Chondrocyte (in vitro differentiated cells): ENCODE measurements around the gene PDHX. TPM values are rescaled to one million over a fixed set of nuclear protein-coding genes. Genes with fewer than 3 reads are reported as not detected.

ENCODE experiments used
- DNase-seq: peaks from one replicate; pipeline ENCODE4 v3.0.0; 2021; ENCODE audit warnings: mixed read lengths, low spot score
- H3K27ac Mint-ChIP-seq: one replicate; pipeline ENCODE4 v1.8.0; 2021; ENCODE audit warnings: mild to moderate bottlenecking, moderate library complexity, mixed read lengths; ENCODE audit not compliant: unreplicated experiment
- H3K27me3 Mint-ChIP-seq: 2 replicates; pipeline ENCODE4 v1.8.0; 2021; ENCODE audit warnings: low read depth, mixed read lengths
- H3K36me3 Mint-ChIP-seq: 2 replicates; pipeline ENCODE4 v1.8.0; 2021; ENCODE audit warnings: low read depth, mixed read lengths
- H3K4me1 Mint-ChIP-seq: 2 replicates; pipeline ENCODE4 v1.8.0; 2021; ENCODE audit warnings: low read depth, mild to moderate bottlenecking, mixed read lengths
- H3K4me3 Mint-ChIP-seq: one replicate; pipeline ENCODE4 v1.8.0; 2021; ENCODE audit warnings: mild to moderate bottlenecking, moderate library complexity, mixed read lengths; ENCODE audit not compliant: unreplicated experiment
- H3K9me3 Mint-ChIP-seq: 2 replicates; pipeline ENCODE4 v1.8.0; 2021; ENCODE audit warnings: low read depth, mixed read lengths
- total RNA-seq: library from RNA; stranded (reverse); gene quantifications from 3 replicates; pipeline ENCODE4 v1.2.1, GENCODE V29; 2021
- TF ChIP-seq, protein P1 (sequence below): fragments of 200-600 bp; sonication (generic); IDR thresholded peaks from 2 replicates; pipeline ENCODE4 v1.5.0; 2021; ENCODE audit warnings: antibody characterized with exemption, mild to moderate bottlenecking, moderate library complexity

Gene PDHX
- total RNA-seq, 1 donor from 2014 or later, result 38.8 TPM

DNA sequence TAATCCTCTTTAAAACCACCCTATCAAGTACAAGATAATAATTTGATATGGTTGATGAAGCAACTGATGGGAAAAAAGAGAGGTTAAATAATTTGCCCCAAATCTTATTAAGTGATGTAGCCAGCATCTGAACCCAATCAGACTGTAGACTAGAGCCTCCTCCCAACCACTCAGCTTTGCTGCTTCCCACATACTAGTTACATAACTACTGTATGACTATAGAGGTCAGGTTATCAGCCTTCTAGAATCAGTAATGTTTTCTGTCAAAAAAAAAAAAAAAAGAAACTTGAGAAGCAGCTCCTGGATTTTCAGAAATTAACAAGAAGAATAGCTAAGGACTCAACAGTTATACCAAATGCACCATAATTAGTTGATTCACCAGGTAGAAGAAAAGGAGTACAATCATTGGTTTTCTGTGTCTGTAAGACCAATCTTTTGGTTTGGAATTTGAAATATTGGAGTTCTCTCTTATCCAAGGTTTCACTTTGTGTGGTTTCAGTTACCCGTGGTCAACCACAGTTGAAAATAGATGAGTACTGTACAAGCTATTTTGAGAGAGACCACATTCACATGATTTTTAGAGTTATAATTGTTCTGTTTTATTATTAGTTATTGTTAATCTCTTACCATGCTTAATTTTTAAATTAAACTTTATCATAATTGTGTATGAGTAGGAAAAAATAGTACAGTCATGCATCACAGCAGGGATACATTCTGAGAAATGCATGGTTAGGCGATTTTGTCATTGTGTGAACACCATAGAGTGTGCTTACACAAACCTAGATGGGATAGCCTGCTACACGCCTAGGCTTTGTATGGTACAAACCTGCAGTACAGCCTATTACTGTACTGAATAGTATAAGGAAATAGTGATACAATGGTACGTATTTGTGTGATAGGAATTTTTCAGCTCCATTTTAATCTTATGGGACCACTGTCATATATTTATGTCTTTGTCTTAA lies 72.2 kb downstream of the PDHX start:
- TF ChIP-seq, protein P1, sequence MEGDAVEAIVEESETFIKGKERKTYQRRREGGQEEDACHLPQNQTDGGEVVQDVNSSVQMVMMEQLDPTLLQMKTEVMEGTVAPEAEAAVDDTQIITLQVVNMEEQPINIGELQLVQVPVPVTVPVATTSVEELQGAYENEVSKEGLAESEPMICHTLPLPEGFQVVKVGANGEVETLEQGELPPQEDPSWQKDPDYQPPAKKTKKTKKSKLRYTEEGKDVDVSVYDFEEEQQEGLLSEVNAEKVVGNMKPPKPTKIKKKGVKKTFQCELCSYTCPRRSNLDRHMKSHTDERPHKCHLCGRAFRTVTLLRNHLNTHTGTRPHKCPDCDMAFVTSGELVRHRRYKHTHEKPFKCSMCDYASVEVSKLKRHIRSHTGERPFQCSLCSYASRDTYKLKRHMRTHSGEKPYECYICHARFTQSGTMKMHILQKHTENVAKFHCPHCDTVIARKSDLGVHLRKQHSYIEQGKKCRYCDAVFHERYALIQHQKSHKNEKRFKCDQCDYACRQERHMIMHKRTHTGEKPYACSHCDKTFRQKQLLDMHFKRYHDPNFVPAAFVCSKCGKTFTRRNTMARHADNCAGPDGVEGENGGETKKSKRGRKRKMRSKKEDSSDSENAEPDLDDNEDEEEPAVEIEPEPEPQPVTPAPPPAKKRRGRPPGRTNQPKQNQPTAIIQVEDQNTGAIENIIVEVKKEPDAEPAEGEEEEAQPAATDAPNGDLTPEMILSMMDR, result no peak
- Mint-ChIP-seq H3K27ac (peak overlapping the region; percentile 83), H3K36me3 (peaks cover 10% of the 10 kb centered on the region)

DNA sequence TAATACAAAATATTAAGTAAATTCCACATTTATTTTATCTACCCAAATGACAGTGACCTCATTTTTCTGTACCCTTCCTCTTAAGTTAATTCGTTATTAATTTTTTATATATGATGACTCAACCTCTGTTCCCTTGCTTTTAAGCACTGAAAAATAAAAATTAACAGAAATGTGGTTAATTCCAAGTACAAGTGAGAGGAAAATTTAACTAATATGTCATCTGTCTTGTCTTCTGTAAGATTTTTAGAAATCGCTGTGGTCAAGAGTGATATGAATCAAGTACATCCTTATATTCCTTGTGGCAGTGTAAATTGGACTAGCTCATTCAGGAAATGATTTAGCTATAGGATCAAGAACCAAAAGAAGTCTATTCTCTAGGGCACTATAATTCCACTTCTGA lies 74.5 kb downstream of the PDHX start:
- no peaks in the 10 kb centered on the region for H3K27me3 Mint-ChIP-seq
- peaks cover 29% of the 10 kb centered on the region for H3K4me1 Mint-ChIP-seq
- DNase-seq, result no peak
- no peak overlapping the region for H3K4me3 Mint-ChIP-seq
- no peak overlapping the region for H3K27ac Mint-ChIP-seq
- no peaks in the 10 kb centered on the region for H3K9me3 Mint-ChIP-seq
- TF ChIP-seq, protein P1, result no peak
- peaks cover 2% of the 10 kb centered on the region for H3K36me3 Mint-ChIP-seq

More for the DNA sequence above, 72.2 kb downstream of the PDHX start:
- peaks cover 29% of the 10 kb centered on the region for H3K4me1 Mint-ChIP-seq
- H3K9me3 Mint-ChIP-seq, result no peaks in the 10 kb centered on the region
- H3K4me3 Mint-ChIP-seq, result no peak overlapping the region
- DNase-seq, result no peak
- H3K27me3 Mint-ChIP-seq, result no peaks in the 10 kb centered on the region

DNA sequence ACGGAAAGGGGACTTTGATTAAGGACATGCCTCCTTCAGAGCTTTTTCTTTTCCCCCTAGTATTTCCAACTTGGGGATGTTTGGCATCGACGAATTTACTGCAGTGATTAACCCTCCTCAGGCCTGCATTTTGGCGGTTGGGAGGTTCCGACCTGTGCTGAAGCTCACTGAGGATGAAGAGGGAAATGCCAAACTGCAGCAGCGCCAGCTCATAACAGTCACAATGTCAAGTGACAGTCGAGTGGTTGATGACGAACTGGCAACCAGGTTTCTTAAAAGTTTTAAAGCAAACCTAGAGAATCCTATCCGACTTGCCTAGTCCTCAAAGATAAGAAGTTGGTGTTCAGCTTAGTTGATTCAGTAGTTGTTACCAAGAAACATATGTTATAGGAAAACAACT lies 78.4 kb downstream of the PDHX start:
- Mint-ChIP-seq H3K27me3 (no peaks in the 10 kb centered on the region), H3K4me1 (peaks cover 5% of the 10 kb centered on the region), H3K9me3 (no peaks in the 10 kb centered on the region), H3K27ac (no peak overlapping the region), H3K36me3 (peaks cover 2% of the 10 kb centered on the region), H3K4me3 (no peak overlapping the region)
- no peak for DNase-seq
- TF ChIP-seq, protein P1, result no peak

- no peak overlapping the region for H3K4me3 Mint-ChIP-seq
- no peak for DNase-seq
- TF ChIP-seq, protein P1, result no peak
- no peaks in the 10 kb centered on the region for H3K9me3 Mint-ChIP-seq
- H3K4me1 Mint-ChIP-seq, result peaks cover 5% of the 10 kb centered on the region
- peaks cover 2% of the 10 kb centered on the region for H3K36me3 Mint-ChIP-seq
- no peaks in the 10 kb centered on the region for H3K27me3 Mint-ChIP-seq
- no peak overlapping the region for H3K27ac Mint-ChIP-seq
Measured at GRCh38 chr11:34996958-34997357, 80.5 kb downstream of the PDHX start.

DNA sequence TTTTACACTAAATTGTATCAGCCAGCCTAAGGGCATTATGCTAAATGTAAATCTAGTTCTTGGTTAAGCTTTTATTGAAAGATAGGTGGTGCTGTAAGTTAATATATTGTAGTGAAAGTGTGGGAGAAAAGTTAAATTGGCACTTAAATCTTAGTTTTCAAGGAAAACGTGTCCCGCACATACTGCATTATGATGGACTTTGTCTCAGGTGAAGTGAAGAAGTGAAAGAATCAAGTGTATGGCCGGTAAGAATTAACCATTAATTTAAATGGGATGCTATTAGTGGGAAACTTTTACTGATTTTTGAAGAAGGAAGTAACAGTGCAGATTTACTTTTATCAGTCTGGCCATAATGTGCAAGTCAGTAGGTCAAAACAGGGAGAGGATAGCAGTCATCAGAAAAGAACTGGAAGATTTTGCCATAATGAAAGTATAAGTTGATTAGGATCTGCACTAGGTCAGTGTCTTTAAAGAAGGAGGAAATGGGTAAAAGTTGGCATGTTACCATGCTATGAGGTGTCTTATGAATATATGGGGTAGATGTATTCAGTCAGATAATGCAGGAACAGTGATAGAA lies 81.6 kb downstream of the PDHX start:
- no peak for DNase-seq
- peaks cover 5% of the 10 kb centered on the region for H3K4me1 Mint-ChIP-seq
- H3K4me3 Mint-ChIP-seq, result no peak overlapping the region
- H3K27ac Mint-ChIP-seq, result no peak overlapping the region
- TF ChIP-seq, protein P1, result peak; percentile 91
- H3K9me3 Mint-ChIP-seq, result no peaks in the 10 kb centered on the region
- no peaks in the 10 kb centered on the region for H3K27me3 Mint-ChIP-seq
- peaks cover 2% of the 10 kb centered on the region for H3K36me3 Mint-ChIP-seq
